ENCODE data around the gene COL18A1.

The COL18A1 gene

GRCh38 chr21:45405819-45406762, 1.1 kb downstream of the COL18A1 start:
- POLR2A ChIA-PET: no interaction called here
- no peak for TF ChIP-seq CTCF (IDR thresholded peaks at IDR 0.05; ENCODE audit: control extremely low read depth, extremely low read depth, low read depth, missing control alignments)
- CTCF ChIA-PET: no interaction called here
- no peak for DNase-seq (ENCODE audit: extremely low spot score)

GRCh38 chr21:45406801-45407628, 2.0 kb downstream of the COL18A1 start:
- ChIA-PET POLR2A (no interaction called here), CTCF (no interaction called here)
- DNase-seq (ENCODE audit: extremely low spot score): no peak
- TF ChIP-seq CTCF (IDR thresholded peaks at IDR 0.05; ENCODE audit: control extremely low read depth, extremely low read depth, low read depth, missing control alignments): no peak

GRCh38 chr21:45407629-45408247, 2.8 kb downstream of the COL18A1 start:
- no peak for DNase-seq (ENCODE audit: extremely low spot score)
- POLR2A ChIA-PET: no interaction called here
- CTCF ChIA-PET: no interaction called here
- TF ChIP-seq CTCF (IDR thresholded peaks at IDR 0.05; ENCODE audit: control extremely low read depth, extremely low read depth, low read depth, missing control alignments): no peak

- POLR2A ChIA-PET: no interaction called here
- no peak for TF ChIP-seq CTCF (IDR thresholded peaks at IDR 0.05; ENCODE audit: control extremely low read depth, extremely low read depth, low read depth, missing control alignments)
- CTCF ChIA-PET: no interaction called here
These were observed 3.4 kb downstream of the COL18A1 start for GRCh38 chr21:45408271-45408791.

GRCh38 chr21:45408801-45409261, 3.9 kb downstream of the COL18A1 start:
- ChIA-PET POLR2A (no interaction called here), CTCF (no interaction called here)
- no peak for TF ChIP-seq CTCF (IDR thresholded peaks at IDR 0.05; ENCODE audit: control extremely low read depth, extremely low read depth, low read depth, missing control alignments)
- DNase-seq (ENCODE audit: extremely low spot score): no peak

More at GRCh38 chr21:45408271-45408791, 3.4 kb downstream of the COL18A1 start:
- DNase-seq (ENCODE audit: extremely low spot score): no peak

All from GM10248 (cell line).